H1 (cell line): ENCODE data around the gene PAWR. TPM values are rescaled to one million over a fixed set of nuclear protein-coding genes. Genes with fewer than 3 reads are reported as not detected.
A peak's percentile ranks its signal among the peaks of the same experiment; 100 is the strongest.

Experiments used
- CTCF ChIA-PET: fragments of 300-600 bp; sonication (Branson Sonifier 250); formaldehyde crosslinking; loops from one replicate; lab custom pipeline; 2021; ENCODE audit not compliant: partially characterized antibody; lab: Charles Lee
- POLR2A ChIA-PET: fragments of 300-600 bp; sonication (Branson Sonifier 250); formaldehyde crosslinking; loops from one replicate; lab custom pipeline; 2021; ENCODE audit warnings: inconsistent platforms; ENCODE audit not compliant: partially characterized antibody; lab: Charles Lee
- DNase-seq, 2 experiments: peaks; one replicate each; pipeline versions ENCODE4 v3.0.0 to v3.0.0-alpha.2; 2010 to 2022; ENCODE audit warnings: low spot score in 2 of 2, low read depth in 1 of 2, mixed read lengths in 1 of 2
- FAIRE-seq: peaks from 2 replicates; lab custom pipeline; 2011; peaks lifted over from hg19 to GRCh38; lab: Jason Lieb, UNC
- H2AFZ ChIP-seq: 2 replicates; pipeline ENCODE4 v1.8.1; 2012; ENCODE audit warnings: low read length, inconsistent platforms
- H2AK5ac ChIP-seq: 2 replicates; pipeline ENCODE4 v1.6.1; 2013; ENCODE audit warnings: low read depth, low read length
- H2BK120ac ChIP-seq: replicated peaks from 2 replicates; pipeline ENCODE3; 2013; ENCODE audit warnings: low read depth, low read length, inconsistent platforms
- H2BK12ac ChIP-seq: 2 replicates; pipeline ENCODE4 v1.6.1; 2013; ENCODE audit warnings: low read depth, low read length
- H2BK15ac ChIP-seq: 2 replicates; pipeline ENCODE4 v1.6.1; 2013; ENCODE audit warnings: low read length
- H2BK20ac ChIP-seq: 2 replicates; pipeline ENCODE4 v1.6.1; 2013; ENCODE audit warnings: low read length
- H2BK5ac ChIP-seq: 2 replicates; pipeline ENCODE4 v1.6.1; 2013; ENCODE audit warnings: low read depth, low read length
- H3K14ac ChIP-seq: 2 replicates; pipeline ENCODE4 v1.6.1; 2013; ENCODE audit warnings: inconsistent platforms; ENCODE audit not compliant: insufficient read length
- H3K18ac ChIP-seq: 2 replicates; pipeline ENCODE4 v1.6.1; 2013; ENCODE audit warnings: low read length; ENCODE audit errors: extremely low read depth
- H3K23ac ChIP-seq: 2 replicates; pipeline ENCODE4 v1.6.1; 2013; ENCODE audit warnings: inconsistent platforms; ENCODE audit not compliant: insufficient read length
- H3K23me2 ChIP-seq: 2 replicates; pipeline ENCODE4 v1.6.1; 2013; ENCODE audit warnings: low read depth, low read length
- H3K27ac ChIP-seq: 2 replicates; pipeline ENCODE4 v1.6.1; 2011; ENCODE audit warnings: low read depth, low read length, inconsistent platforms
- H3K27me3 ChIP-seq, 4 experiments: replicated peaks in 1 of 4; 1 replicate in 1 of 4; 2 replicates in 3 of 4; pipeline versions ENCODE4 v1.6.1 to v1.8.1; 2011 to 2013; ENCODE audit warnings: low read length in 3 of 4, mild to moderate bottlenecking in 3 of 4, inconsistent platforms in 2 of 4, mixed read lengths in 2 of 4, moderate library complexity in 1 of 4; ENCODE audit not compliant: control insufficient read depth in 3 of 4, insufficient read depth in 3 of 4; ENCODE audit errors: extremely low read depth in 1 of 4
- H3K36me3 ChIP-seq, 4 experiments: 2 replicates each; pipeline versions ENCODE4 v1.6.1 to v1.8.1; 2011 to 2013; ENCODE audit warnings: mild to moderate bottlenecking in 4 of 4, low read length in 3 of 4, moderate library complexity in 2 of 4, control low read depth in 1 of 4, inconsistent platforms in 1 of 4; ENCODE audit not compliant: insufficient read depth in 4 of 4, control insufficient read depth in 2 of 4
- H3K4ac ChIP-seq: replicated peaks from 2 replicates; pipeline ENCODE3; 2013; ENCODE audit warnings: low read length, low read depth, mixed read lengths, inconsistent platforms; ENCODE audit not compliant: insufficient read length
- H3K4me1 ChIP-seq, 4 experiments: replicated peaks in 1 of 4; 1 replicate in 1 of 4; 2 replicates in 3 of 4; pipeline versions ENCODE4 v1.6.1 to v1.8.1; 2011 to 2013; ENCODE audit warnings: low read length in 3 of 4, inconsistent platforms in 2 of 4, mixed read lengths in 1 of 4; ENCODE audit not compliant: insufficient read depth in 4 of 4, control insufficient read depth in 3 of 4
- H3K4me2 ChIP-seq, 2 experiments: 2 replicates each; pipeline versions ENCODE4 v1.6.1 to v1.8.1; 2011 to 2013; ENCODE audit warnings: low read depth in 2 of 2, low read length in 2 of 2, control low read depth in 1 of 2, inconsistent platforms in 1 of 2, mild to moderate bottlenecking in 1 of 2; ENCODE audit not compliant: insufficient read depth in 1 of 2
- H3K4me3 ChIP-seq, 4 experiments: fragments of 200-600, 300-600 bp in 1 of 4; sonication (generic), shearing (Covaris generic), sonication (Bioruptor Twin) in 1 of 4; 2 replicates each; pipeline versions ENCODE4 v1.5.1 to v1.8.1; 2011 to 2016; ENCODE audit warnings: low read length in 4 of 4, low read depth in 3 of 4, control low read depth in 2 of 4, inconsistent platforms in 2 of 4, mild to moderate bottlenecking in 2 of 4, mixed read lengths in 1 of 4, moderate library complexity in 1 of 4; ENCODE audit not compliant: insufficient read depth in 2 of 4; ENCODE audit errors: extremely low read depth in 1 of 4
- H3K56ac ChIP-seq: replicated peaks from 2 replicates; pipeline ENCODE3; 2013; ENCODE audit warnings: low read depth, mild to moderate bottlenecking, mixed read lengths, low read length, inconsistent platforms; ENCODE audit not compliant: insufficient read length
- H3K79me1 ChIP-seq: 2 replicates; pipeline ENCODE4 v1.6.1; 2013; ENCODE audit warnings: low read depth, low read length, control low read depth
- H3K79me2 ChIP-seq, 2 experiments: 2 replicates each; pipeline versions ENCODE4 v1.6.1 to v1.8.1; 2012 to 2013; ENCODE audit warnings: low read length in 2 of 2, mild to moderate bottlenecking in 2 of 2, inconsistent platforms in 1 of 2; ENCODE audit not compliant: insufficient read depth in 2 of 2, control insufficient read depth in 1 of 2
- H3K9ac ChIP-seq, 4 experiments: replicated peaks in 1 of 4; 1 replicate in 1 of 4; 2 replicates in 3 of 4; pipeline versions ENCODE4 v1.6.1 to v1.8.1; 2011 to 2013; ENCODE audit warnings: low read depth in 3 of 4, low read length in 3 of 4, control low read depth in 2 of 4, mild to moderate bottlenecking in 2 of 4, moderate library complexity in 2 of 4, inconsistent platforms in 1 of 4; ENCODE audit errors: extremely low read depth in 1 of 4
- H3K9me3 ChIP-seq, 2 experiments: 2 replicates each; pipeline versions ENCODE4 v1.6.1 to v1.8.1; 2012 to 2013; ENCODE audit warnings: mild to moderate bottlenecking in 2 of 2, moderate library complexity in 2 of 2, control low read depth in 1 of 2, inconsistent platforms in 1 of 2, low read depth in 1 of 2, low read length in 1 of 2, mixed read lengths in 1 of 2; ENCODE audit not compliant: insufficient read depth in 2 of 2
- H4K20me1 ChIP-seq, 2 experiments: replicated peaks in 1 of 2; 2 replicates each; pipeline versions ENCODE3 to v1.8.1; 2011 to 2013; ENCODE audit warnings: inconsistent platforms in 2 of 2, low read length in 2 of 2, mild to moderate bottlenecking in 1 of 2; ENCODE audit not compliant: insufficient read depth in 2 of 2, control insufficient read depth in 1 of 2
- H4K5ac ChIP-seq: 2 replicates; pipeline ENCODE4 v1.6.1; 2013; ENCODE audit warnings: low read length, low read depth, mixed read lengths, inconsistent platforms; ENCODE audit not compliant: insufficient read length
- H4K8ac ChIP-seq: 2 replicates; pipeline ENCODE4 v1.8.0; 2013; ENCODE audit warnings: mild to moderate bottlenecking, moderate library complexity, low read length, inconsistent platforms; ENCODE audit not compliant: insufficient read depth; ENCODE audit errors: extremely low read depth
- H4K91ac ChIP-seq: replicated peaks from 2 replicates; pipeline ENCODE3; 2013; ENCODE audit warnings: low read length, mixed read lengths, inconsistent platforms; ENCODE audit not compliant: insufficient read length
- ATF2 ChIP-seq: IDR thresholded peaks from 2 replicates; pipeline ENCODE4 v1.6.1; 2012; ENCODE audit warnings: low read length, inconsistent platforms
- ATF3 ChIP-seq: IDR thresholded peaks from 2 replicates; pipeline ENCODE4 v1.6.1; 2011; ENCODE audit warnings: low read depth, mild to moderate bottlenecking, low read length; ENCODE audit not compliant: insufficient read depth
- EGR1 ChIP-seq: IDR thresholded peaks from 2 replicates; pipeline ENCODE4 v1.6.1; 2011; ENCODE audit warnings: low read depth, low read length, borderline replicate concordance
- SIRT6 ChIP-seq: IDR thresholded peaks from one replicate; pipeline ENCODE4 v1.7.1; 2012; ENCODE audit warnings: low read length, inconsistent platforms
- WGBS, 2 experiments: shearing (Covaris generic) in 1 of 2; methylation state at CpG; one replicate each; pipeline versions ENCODE4 v1.1.6 to v1.1.7; 2013 to 2015; ENCODE audit warnings: low lambda C conversion rate in 2 of 2, mixed read lengths in 2 of 2, inconsistent platforms in 1 of 2, low coverage in 1 of 2, missing lambda C conversion rate in 1 of 2; ENCODE audit not compliant: insufficient replicate concordance in 2 of 2, insufficient coverage in 1 of 2, insufficient read length in 1 of 2; ENCODE audit errors: extremely low coverage in 1 of 2, missing lambda C conversion rate in 1 of 2; 5-methylcytosine and 5-hydroxymethylcytosine counted together
- polyA plus RNA-seq, 7 experiments: library from polyadenylated mRNA; depleted of rRNA in 3 of 7; stranded (reverse) in 5 of 7; unstranded in 2 of 7; fragments of >200 nt in 5 of 7; fragments of 200-250 nt in 2 of 7; gene quantifications; 1 replicate in 5 of 7; 2 replicates in 1 of 7; 4 replicates in 1 of 7; pipeline versions ENCODE4 v1.2.1 to v1.2.3, GENCODE V29; 2011 to 2013; ENCODE audit warnings: missing spikeins in 2 of 7, mixed read lengths in 2 of 7
- total RNA-seq: library from RNA; stranded (reverse); fragmentation: NEBNext Ultra II Directional; extraction: Animal tissue kit (Norgen Biotek cat#: 25700); gene quantifications from 2 replicates; pipeline ENCODE4 v1.2.1, GENCODE V29; 2021
- TF ChIP-seq, protein P1 (sequence below): IDR thresholded peaks from 2 replicates; pipeline ENCODE4 v1.6.1; 2012; ENCODE audit warnings: inconsistent platforms

Gene PAWR
- total and polyA plus RNA-seq, 2 of the 8 experiments (the other 6 are each of a cell fraction or from before 2014, with no cell fraction given), result 28.3 to 327 TPM

- peaks cover 4 to 99% of the 10 kb centered on the region in 2 experiments; a peak in 3 of 4 replicates for H3K79me2 ChIP-seq
- H3K18ac ChIP-seq, result no peak overlapping the region
- H3K9ac ChIP-seq, result no peak overlapping the region
- no peak overlapping the region for H2BK5ac ChIP-seq
- no peak overlapping the region for H3K23ac ChIP-seq
- no peaks in the 10 kb centered on the region for H3K9me3 ChIP-seq
- H4K20me1 ChIP-seq, result peaks cover 4 to 11% of the 10 kb centered on the region in 2 experiments
- no peak overlapping the region for H2AFZ ChIP-seq
- no peak overlapping the region for H2BK12ac ChIP-seq
- no peak overlapping the region for H3K4me3 ChIP-seq
- H2BK20ac ChIP-seq, result no peak overlapping the region
- peaks cover 0 to 18% (median 3%) of the 10 kb centered on the region in 4 experiments; a peak in 4 of 7 replicates for H3K4me1 ChIP-seq
- ChIA-PET POLR2A (interaction anchor here (0.6 to 1.9 kb wide), 8 partner anchors 8 to 39 kb away, joined by 3 to 8 read pairs (median 4); no protein-coding TSS in a partner anchor), CTCF (interaction anchor here (0.6 to 1.5 kb wide), 5 partner anchors 12 to 86 kb away, joined by 3 to 4 read pairs (median 3); no protein-coding TSS in a partner anchor)
- H4K8ac ChIP-seq, result no peak overlapping the region
- no peak overlapping the region for H3K4ac ChIP-seq
- FAIRE-seq (no peak), DNase-seq (no peak)
- H3K79me1 ChIP-seq, result no peaks in the 10 kb centered on the region; the same call in 1 of the 2 replicates
- WGBS, 2 experiments, result 30% methylated on average over 2 of the region's 2 CpGs; no CpG with 5 or more reads in 1 of the 2 experiments
- TF ChIP-seq EGR1 (no peak), SIRT6 (no peak), ATF3 (no peak), ATF2 (no peak)
- TF ChIP-seq, protein P1, sequence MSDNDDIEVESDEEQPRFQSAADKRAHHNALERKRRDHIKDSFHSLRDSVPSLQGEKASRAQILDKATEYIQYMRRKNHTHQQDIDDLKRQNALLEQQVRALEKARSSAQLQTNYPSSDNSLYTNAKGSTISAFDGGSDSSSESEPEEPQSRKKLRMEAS, result no peak
- no peak overlapping the region for H4K5ac ChIP-seq
- H2AK5ac ChIP-seq, result no peak overlapping the region
- no peaks in the 10 kb centered on the region for H3K27me3 ChIP-seq
- H3K27ac ChIP-seq, result no peak overlapping the region
- H3K14ac ChIP-seq, result no peak overlapping the region
- no peak overlapping the region for H2BK120ac ChIP-seq
- H3K56ac ChIP-seq, result no peak overlapping the region
- H2BK15ac ChIP-seq, result no peak overlapping the region
- H3K4me2 ChIP-seq, result peak overlapping the region; percentile 38 to 45; a peak in 2 of 4 replicates
- H3K36me3 ChIP-seq, result peaks cover 0 to 7% (median 0%) of the 10 kb centered on the region in 4 experiments; a peak in 2 of 8 replicates
- no peaks in the 10 kb centered on the region for H3K23me2 ChIP-seq
- H4K91ac ChIP-seq, result no peak overlapping the region
Measured at GRCh38 chr12:79655036-79655435, 35.7 kb downstream of the PAWR start.
